A204.1 (cell line): ENCODE results near the gene IGFBP5.

Experiments
- FAIRE-seq: peaks from 2 replicates; lab custom pipeline; 2012; peaks lifted over from hg19 to GRCh38; lab: Jason Lieb, UNC

Gene IGFBP5

GRCh38 chr2:216687111-216687510, 8.2 kb downstream of the IGFBP5 start:
- no peak for FAIRE-seq

- no peak for FAIRE-seq
These were observed 9.9 kb downstream of the IGFBP5 start for GRCh38 chr2:216685327-216685875.

GRCh38 chr2:216683846-216684245, 11.5 kb downstream of the IGFBP5 start:
- no peak for FAIRE-seq

GRCh38 chr2:216681683-216682082, 13.7 kb downstream of the IGFBP5 start:
- no peak for FAIRE-seq

- FAIRE-seq: no peak
These were observed 14.3 kb downstream of the IGFBP5 start for GRCh38 chr2:216680951-216681629.

GRCh38 chr2:216679658-216680024, 15.7 kb downstream of the IGFBP5 start:
- no peak for FAIRE-seq

GRCh38 chr2:216678813-216679657, 16.3 kb downstream of the IGFBP5 start:
- no peak for FAIRE-seq

- FAIRE-seq: no peak
These were observed 17.3 kb downstream of the IGFBP5 start for GRCh38 chr2:216678098-216678465.

GRCh38 chr2:216677439-216678097, 17.8 kb downstream of the IGFBP5 start:
- no peak for FAIRE-seq

- no peak for FAIRE-seq
These were observed 18.7 kb downstream of the IGFBP5 start for GRCh38 chr2:216676630-216677029.

- no peak for FAIRE-seq
These were observed 21.0 kb downstream of the IGFBP5 start for GRCh38 chr2:216674376-216674775.

- FAIRE-seq: no peak
These were observed 21.7 kb downstream of the IGFBP5 start for GRCh38 chr2:216673609-216674008.

- FAIRE-seq: no peak
These were observed 22.3 kb downstream of the IGFBP5 start for GRCh38 chr2:216673021-216673420.

- FAIRE-seq: no peak
These were observed 22.9 kb downstream of the IGFBP5 start for GRCh38 chr2:216672466-216672865.

GRCh38 chr2:216671791-216672343, 23.5 kb downstream of the IGFBP5 start:
- no peak for FAIRE-seq

- FAIRE-seq: no peak
These were observed 24.3 kb downstream of the IGFBP5 start for GRCh38 chr2:216671081-216671411.

GRCh38 chr2:216670266-216671080, 24.9 kb downstream of the IGFBP5 start:
- FAIRE-seq: no peak

- peak; percentile 25 for FAIRE-seq
These were observed 28.7 kb downstream of the IGFBP5 start for GRCh38 chr2:216666461-216667233.

GRCh38 chr2:216665717-216666116, 29.6 kb downstream of the IGFBP5 start:
- FAIRE-seq: no peak

GRCh38 chr2:216665242-216665641, 30.1 kb downstream of the IGFBP5 start:
- FAIRE-seq: no peak

- no peak for FAIRE-seq
These were observed 30.7 kb downstream of the IGFBP5 start for GRCh38 chr2:216664593-216665034.
